Heart right ventricle (tissue), 16 donors: ENCODE results near the gene CCDC24. TPM values are rescaled to one million over a fixed set of nuclear protein-coding genes. Genes with fewer than 3 reads are reported as not detected.

ENCODE experiments used
- ATAC-seq, 8 donors: fragments of 200-7000 bp; cut with Tn5 transposase; one replicate each; pipeline ENCODE4 v1.9.1; 2020; ENCODE audit warnings: mild to moderate bottlenecking in 8 of 8, moderate library complexity in 8 of 8, moderate number of reproducible peaks in 1 of 8
- DNase-seq, 2 donors: peaks; one replicate each; pipeline ENCODE4 v3.0.0-alpha.2; 2020
- H3K27ac ChIP-seq, 10 donors: fragments of 200-600 bp; sonication (generic) in 2 of 10; one replicate each; pipeline versions ENCODE4 v1.5.0 to v1.8.0; 2020 to 2022; ENCODE audit warnings: mild to moderate bottlenecking in 3 of 10
- H3K27me3 ChIP-seq, 7 donors: fragments of 200-600 bp; one replicate each; pipeline ENCODE4 v1.8.0; 2021 to 2022; ENCODE audit warnings: mild to moderate bottlenecking in 2 of 7
- H3K36me3 ChIP-seq, 9 donors: fragments of 200-600 bp; sonication (generic) in 1 of 9; one replicate each; pipeline versions ENCODE4 v1.5.0 to v1.8.0; 2020 to 2022; ENCODE audit warnings: mild to moderate bottlenecking in 2 of 9
- H3K4me1 ChIP-seq, 9 donors: fragments of 200-600 bp; sonication (generic) in 1 of 9; one replicate each; pipeline versions ENCODE4 v1.5.0 to v1.8.0; 2020 to 2022; ENCODE audit warnings: mild to moderate bottlenecking in 4 of 9
- H3K4me3 ChIP-seq, 10 donors: fragments of 200-600 bp; sonication (generic) in 2 of 10; one replicate each; pipeline versions ENCODE4 v1.5.0 to v1.8.0; 2020 to 2022; ENCODE audit warnings: mild to moderate bottlenecking in 7 of 10, moderate library complexity in 2 of 10
- H3K9me3 ChIP-seq, 11 donors: fragments of 200-600 bp in 10 of 11; sonication (generic) in 2 of 11; one replicate each; pipeline versions ENCODE4 v1.5.0 to v1.8.0; 2013 to 2022; ENCODE audit warnings: mild to moderate bottlenecking in 2 of 11, control low read depth in 1 of 11, moderate library complexity in 1 of 11
- WGBS, 2 donors: extraction: QIAGEN DNeasy Blood & Tissue Kit; methylation state at CpG; one replicate each; pipeline ENCODE4 v1.1.7; 2013; ENCODE audit warnings: inconsistent platforms in 1 of 2; 5-methylcytosine and 5-hydroxymethylcytosine counted together
- intact Hi-C, 10 donors: fragments of 100-400 bp; cut with DNase I; formaldehyde crosslinking; loops; one replicate each; pipeline versions ENCODE4 v1.11.1 to v1.14.2; 2022
- polyA plus RNA-seq, 2 donors: library from polyadenylated mRNA; stranded (reverse); fragments of 200-250 nt; gene quantifications; one replicate each; pipeline ENCODE4 v1.2.3, GENCODE V29; 2013
- total RNA-seq, 10 donors: library from RNA; stranded (reverse); fragmentation: NEBNext Ultra II Directional in 3 of 10; extraction: Animal tissue kit (Norgen Biotek cat#: 25700) in 3 of 10; gene quantifications; one replicate each; pipeline versions ENCODE4 v1.2.1 to v1.2.4, GENCODE V29; 2021 to 2023
- TF ChIP-seq, protein P1 (sequence below), 9 donors: fragments of 200-600 bp; sonication (generic) in 2 of 9; IDR thresholded peaks; one replicate each; pipeline versions ENCODE4 v1.5.0 to v1.8.0; 2021 to 2022; ENCODE audit warnings: antibody characterized with exemption in 9 of 9, mild to moderate bottlenecking in 5 of 9, moderate library complexity in 1 of 9
- donor health status: Arrhythmogenic right ventricular cardiomyopathy.
- donor health status: ischemic (EF 13 %, LVEDD 7.1; RV severe dilation, severe dysfunction).
- donor health status: healthy with polysubstance abuse.
- donor health status: DM: no; HTN: yes; CAD: no.
- donor health status: DM: no; HTN: no; CAD: no.
- donor health status: ischemic (EF 25% LVEDD 6.9; RV normal size, moderate dysfunction).
- donor health status: ischemic (EF 25% LVEDD 5.7; RV mildly dilated, moderate dysfunction).
- donor health status: healthy.
- donor health status: DM: yes; HTN: yes; CAD: no.
- donor health status: Ischemic cardiomyopathy.
- donor health status: ischemic (EF 35%, LVEDD 5.7; RV mildly dilated, moderate dysfunction).
- donor health status: nonischemic (EF 11% LVEDD 7.7; RV severe dilation, severe dysfunction).
- donor health status: DM: yes; HTN: yes; CAD: no.
- donor health status: PGD.
- donor health status: ischemic (EF 29% LVEDD 5.4; RV normal size, mild dysfunction).
- donor health status: nonischemic (EF 23%, LVEDD 6.1; RV moderate dilation, normal function).

Gene CCDC24
- total and polyA plus RNA-seq, 12 donors = 0.55 to 3.1 (median 1.3) TPM

DNA sequence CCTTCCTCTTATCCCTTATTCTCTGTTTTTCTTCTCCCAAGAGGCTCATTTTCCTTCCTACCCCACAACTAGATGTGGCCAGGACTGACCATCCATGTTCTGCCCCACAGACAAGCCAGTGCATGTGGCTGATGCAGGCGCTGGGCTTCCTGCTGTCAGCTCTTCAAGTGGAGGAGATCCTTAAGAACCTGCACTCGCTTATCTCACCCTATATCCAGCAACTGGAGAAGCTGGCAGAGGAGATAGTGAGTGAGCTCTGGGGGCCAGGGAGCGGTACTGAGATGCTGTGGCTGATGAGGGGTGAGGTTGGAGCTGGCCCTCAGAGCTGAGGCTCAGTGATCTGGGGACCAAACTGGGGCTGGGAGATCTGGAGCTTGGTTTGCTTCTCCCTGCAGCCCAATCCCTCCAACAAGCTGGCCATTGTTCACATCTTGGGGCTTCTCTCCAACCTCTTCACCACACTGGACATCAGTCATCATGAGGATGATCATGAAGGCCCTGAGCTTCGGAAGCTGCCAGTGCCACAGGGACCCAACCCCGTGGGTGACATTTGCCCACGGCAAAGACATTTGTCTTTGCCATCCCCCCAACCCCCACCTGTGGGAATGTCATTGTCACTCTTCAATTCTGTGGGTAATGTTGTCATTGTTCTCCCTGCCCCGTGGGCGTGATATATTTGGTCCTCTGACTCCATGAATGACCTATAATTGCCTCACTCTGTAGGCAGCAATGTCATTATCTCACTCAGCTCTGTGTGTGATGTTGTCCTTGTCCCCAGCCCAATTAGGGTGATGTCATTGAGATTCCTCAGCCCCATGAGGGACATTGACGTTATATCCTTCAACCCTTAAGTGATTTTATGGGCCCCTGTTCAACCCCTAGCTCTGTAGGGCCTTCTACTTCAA lies 32.8 kb upstream of the CCDC24 start:
- intact Hi-C loops = no loop called here
- H3K27ac ChIP-seq = no peak overlapping the region
- H3K9me3 ChIP-seq = no peaks in the 10 kb centered on the region
- H3K4me1 ChIP-seq = peaks cover 0 to 24% (median 5%) of the 10 kb centered on the region in 9 donors
- no peak overlapping the region for H3K4me3 ChIP-seq
- WGBS, 2 donors = 81 to 82% methylated on average over 9 of the region's 9 CpGs
- H3K27me3 ChIP-seq = no peaks in the 10 kb centered on the region
- no peak for ATAC-seq
- H3K36me3 ChIP-seq = peaks cover 0 to 89% (median 47%) of the 10 kb centered on the region in 9 donors
- no peak for DNase-seq
- TF ChIP-seq, protein P1, sequence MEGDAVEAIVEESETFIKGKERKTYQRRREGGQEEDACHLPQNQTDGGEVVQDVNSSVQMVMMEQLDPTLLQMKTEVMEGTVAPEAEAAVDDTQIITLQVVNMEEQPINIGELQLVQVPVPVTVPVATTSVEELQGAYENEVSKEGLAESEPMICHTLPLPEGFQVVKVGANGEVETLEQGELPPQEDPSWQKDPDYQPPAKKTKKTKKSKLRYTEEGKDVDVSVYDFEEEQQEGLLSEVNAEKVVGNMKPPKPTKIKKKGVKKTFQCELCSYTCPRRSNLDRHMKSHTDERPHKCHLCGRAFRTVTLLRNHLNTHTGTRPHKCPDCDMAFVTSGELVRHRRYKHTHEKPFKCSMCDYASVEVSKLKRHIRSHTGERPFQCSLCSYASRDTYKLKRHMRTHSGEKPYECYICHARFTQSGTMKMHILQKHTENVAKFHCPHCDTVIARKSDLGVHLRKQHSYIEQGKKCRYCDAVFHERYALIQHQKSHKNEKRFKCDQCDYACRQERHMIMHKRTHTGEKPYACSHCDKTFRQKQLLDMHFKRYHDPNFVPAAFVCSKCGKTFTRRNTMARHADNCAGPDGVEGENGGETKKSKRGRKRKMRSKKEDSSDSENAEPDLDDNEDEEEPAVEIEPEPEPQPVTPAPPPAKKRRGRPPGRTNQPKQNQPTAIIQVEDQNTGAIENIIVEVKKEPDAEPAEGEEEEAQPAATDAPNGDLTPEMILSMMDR (IDR thresholded peaks at IDR 0.05) = no peak

DNA sequence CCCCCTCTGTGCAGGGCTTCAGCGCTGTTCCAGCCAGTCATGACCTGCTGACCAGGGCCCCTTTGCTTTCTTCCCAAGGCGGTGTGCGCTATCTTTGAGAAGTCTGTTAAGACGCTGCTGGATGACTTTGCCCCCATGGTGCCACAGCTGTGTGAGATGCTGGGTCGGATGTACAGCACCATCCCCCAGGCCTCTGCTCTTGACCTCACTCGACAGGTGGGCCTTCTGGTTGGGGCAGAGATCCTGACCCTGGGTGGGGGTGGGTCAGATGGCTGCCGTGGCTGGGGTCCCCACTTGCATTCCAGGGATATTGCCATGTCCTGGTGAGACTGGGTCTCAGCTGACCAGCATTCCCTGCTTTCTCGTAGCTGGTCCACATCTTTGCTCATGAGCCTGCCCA lies 30.6 kb upstream of the CCDC24 start:
- ATAC-seq (no peak), DNase-seq (no peak)
- no peaks in the 10 kb centered on the region for H3K9me3 ChIP-seq
- no peak overlapping the region for H3K27ac ChIP-seq
- intact Hi-C loops = no loop called here
- no peaks in the 10 kb centered on the region for H3K27me3 ChIP-seq
- 90 to 93% methylated on average over 8 of the region's 8 CpGs for WGBS, 2 donors
- TF ChIP-seq, protein P1 (IDR thresholded peaks at IDR 0.05) = no peak
- H3K4me1 ChIP-seq = peaks cover 0 to 12% (median 0%) of the 10 kb centered on the region in 9 donors
- H3K4me3 ChIP-seq = no peak overlapping the region
- peaks cover 0 to 95% (median 56%) of the 10 kb centered on the region in 9 donors for H3K36me3 ChIP-seq

DNA sequence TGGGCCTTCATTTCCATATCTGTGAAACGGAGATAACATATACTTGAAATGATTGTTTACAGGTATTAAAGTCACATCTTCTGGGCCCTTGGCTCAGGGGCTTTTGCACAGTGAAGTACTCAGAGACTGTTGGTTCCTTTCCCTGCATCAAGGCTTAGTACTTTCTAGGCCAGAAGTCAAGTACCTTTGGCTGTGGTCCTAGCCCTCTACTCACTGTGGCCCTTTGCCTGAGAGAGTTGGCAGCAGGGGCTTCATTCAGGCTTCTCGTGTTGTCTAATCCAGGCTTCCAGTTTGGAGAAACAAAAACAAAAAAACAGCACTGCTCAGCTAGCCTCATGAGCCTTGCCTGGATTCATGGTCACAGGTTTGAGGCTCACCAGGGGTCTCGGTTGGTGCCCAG lies 29.7 kb upstream of the CCDC24 start:
- no peak overlapping the region for H3K4me3 ChIP-seq
- no peaks in the 10 kb centered on the region for H3K9me3 ChIP-seq
- H3K27ac ChIP-seq = no peak overlapping the region
- ATAC-seq (no peak), DNase-seq (no peak)
- 66 to 72% methylated on average over 3 of the region's 3 CpGs for WGBS, 2 donors
- TF ChIP-seq, protein P1 (IDR thresholded peaks at IDR 0.05) = no peak
- intact Hi-C loops = no loop called here
- peaks cover 0 to 95% (median 54%) of the 10 kb centered on the region in 9 donors for H3K36me3 ChIP-seq
- peaks cover 0 to 12% (median 0%) of the 10 kb centered on the region in 9 donors for H3K4me1 ChIP-seq
- no peaks in the 10 kb centered on the region for H3K27me3 ChIP-seq

DNA sequence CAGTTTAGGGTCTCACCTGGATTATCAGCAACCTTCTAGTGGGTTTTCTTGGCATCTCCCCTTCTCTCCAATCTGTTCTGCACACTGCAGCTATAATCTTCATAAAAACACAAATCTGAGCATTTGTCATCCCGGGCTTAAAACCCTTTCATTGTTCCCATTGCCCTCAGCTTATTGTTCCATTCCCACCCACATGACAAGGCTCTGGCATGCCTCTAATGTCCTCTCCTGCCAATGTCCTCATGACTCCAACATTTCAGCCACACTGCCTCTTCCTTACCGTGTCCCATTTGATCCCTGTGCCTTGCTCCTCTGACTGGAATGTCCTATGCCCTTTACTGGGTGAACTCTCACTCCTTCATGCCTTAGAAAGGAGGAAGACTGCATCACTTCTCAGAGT lies 29.1 kb upstream of the CCDC24 start:
- Histone ChIP-seq H3K4me3 (no peak overlapping the region), H3K4me1 (peaks cover 0 to 12% (median 0%) of the 10 kb centered on the region in 9 donors), H3K27ac (no peak overlapping the region), H3K27me3 (no peaks in the 10 kb centered on the region), H3K9me3 (no peaks in the 10 kb centered on the region), H3K36me3 (peaks cover 0 to 95% (median 48%) of the 10 kb centered on the region in 9 donors)
- TF ChIP-seq, protein P1 (IDR thresholded peaks at IDR 0.05) = no peak
- ATAC-seq = peak in 1 of 8 donors; percentile 41
- WGBS, 2 donors = 70 to 76% methylated on average over 2 of the region's 2 CpGs
- DNase-seq = no peak
- intact Hi-C loops = no loop called here
